Thyroid gland (tissue), 4 donors: Measurements from ENCODE around the gene PSKH1.

Experiments
- CTCF ChIP-seq, 6 experiments: fragments of 200-600 bp in 3 of 6; fragments of 450-650 bp in 3 of 6; sonication (generic) in 3 of 6; IDR thresholded peaks; one replicate each; pipeline ENCODE4 v1.5.1; 2016 to 2019; ENCODE audit warnings: antibody characterized with exemption in 6 of 6, mild to moderate bottlenecking in 2 of 6, inconsistent platforms in 1 of 6, moderate library complexity in 1 of 6
- POLR2A ChIP-seq, 2 donors: fragments of 450-650 bp; IDR thresholded peaks; one replicate each; pipeline ENCODE4 v1.6.1; 2017; ENCODE audit warnings: antibody characterized with exemption in 2 of 2, mild to moderate bottlenecking in 2 of 2, moderate library complexity in 1 of 2

- TF ChIP-seq CTCF (IDR thresholded peaks at IDR 0.05) (no peak), POLR2A (IDR thresholded peaks at IDR 0.05) (no peak)
Observed at GRCh38 chr16:67961551-67961957, 68.5 kb downstream of the PSKH1 start.
